ENCODE data around the gene LTBP1.
A peak's percentile ranks its signal among the peaks of the same experiment; 100 is the strongest.
"Not testable (repeated sequence)": the region's sequence is repeated elsewhere in the genome, so short reads cannot be mapped to it uniquely, and the experiment has no call there.

LTBP1 gene

DNA sequence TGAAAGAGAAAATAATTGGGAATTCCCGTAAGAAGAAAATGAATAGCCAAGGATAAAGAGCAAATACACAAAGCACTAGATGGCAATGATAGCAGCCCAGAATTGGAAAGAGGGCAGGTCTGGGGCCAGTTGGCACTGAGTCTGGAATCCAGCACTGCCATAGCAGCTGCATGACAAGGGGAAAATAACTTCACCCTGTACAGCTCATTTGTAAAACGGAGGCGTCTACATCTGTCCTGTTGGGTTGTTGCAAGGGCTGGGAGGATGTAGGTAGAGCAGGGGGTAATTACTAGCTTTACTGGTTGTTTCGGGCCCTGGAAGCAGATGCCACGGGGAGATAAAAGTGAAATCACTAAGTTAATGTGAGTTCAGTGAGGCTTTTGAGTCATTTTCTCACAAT is 419.7 kb downstream of the LTBP1 start:
- DNase-seq: no peak

- DNase-seq: not testable (repeated sequence)
These were observed 421.8 kb downstream of the LTBP1 start for GRCh38 chr2:33368524-33368923.

GRCh38 chr2:33369191-33369590 is 422.4 kb downstream of the LTBP1 start:
- DNase-seq: no peak

DNA sequence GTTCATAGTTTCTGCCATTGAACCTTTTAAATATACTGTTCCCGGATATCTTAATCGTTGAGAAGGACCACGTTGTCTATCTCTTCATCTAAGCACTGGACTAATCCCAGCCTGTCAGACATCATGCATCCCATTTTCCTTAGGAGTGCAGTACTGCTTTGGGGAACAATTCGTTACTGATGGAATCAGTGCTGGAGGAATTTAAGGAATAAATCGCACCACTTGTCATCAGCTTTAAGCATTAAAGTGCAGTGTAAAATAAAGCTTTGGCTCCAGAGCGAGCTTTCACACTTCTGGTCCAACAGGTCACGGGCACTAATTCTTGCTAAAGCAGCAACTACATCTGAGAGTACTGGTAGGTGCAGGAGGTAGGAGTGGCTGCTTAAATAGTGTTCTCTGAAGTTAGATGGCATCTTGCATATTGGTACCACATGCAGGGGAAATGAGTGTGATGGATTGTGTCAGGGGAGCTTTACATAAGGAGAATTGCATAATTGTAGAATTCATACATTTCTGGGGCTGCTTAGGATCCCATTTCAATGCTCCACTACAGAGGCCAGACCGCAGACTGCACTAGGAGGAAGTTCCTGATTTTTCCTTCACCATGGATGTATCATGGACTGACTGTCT is 424.0 kb downstream of the LTBP1 start:
- DNase-seq: peak; percentile 26

DNA sequence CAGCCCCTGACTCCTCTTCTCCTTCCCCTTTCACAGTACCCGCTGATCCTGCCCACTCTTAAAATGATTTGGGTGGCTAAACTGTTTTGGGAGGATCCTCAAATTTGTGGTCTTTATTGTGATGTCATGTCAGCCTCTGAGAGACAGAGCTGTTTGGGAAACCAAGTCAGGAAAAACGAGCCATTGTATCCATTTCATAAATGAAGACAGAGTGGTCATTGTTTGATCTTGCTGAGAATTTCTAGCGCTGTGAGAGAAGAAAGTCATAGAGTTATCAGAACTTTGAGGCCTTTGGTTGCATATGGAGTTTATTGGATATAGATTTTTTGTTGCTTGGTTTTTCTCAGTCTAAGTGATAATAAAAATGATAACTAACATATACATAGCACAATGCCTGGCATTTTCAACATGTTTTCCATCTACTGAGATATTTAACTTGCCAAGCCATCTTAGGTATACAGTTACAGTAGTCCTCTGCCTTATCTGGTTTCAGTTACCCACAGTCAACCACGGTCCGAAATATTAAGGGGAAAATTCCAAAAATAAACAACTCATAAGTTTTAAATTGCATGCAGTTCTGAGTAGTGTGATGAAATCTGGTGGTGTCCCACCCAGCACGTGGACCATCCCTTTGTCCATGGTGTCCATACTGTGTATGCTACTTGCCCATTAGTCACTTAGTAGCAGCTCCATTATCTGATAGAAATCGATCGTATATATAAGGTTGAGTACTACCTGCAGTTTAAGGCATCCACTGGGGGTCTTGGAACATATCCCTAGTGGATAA is 424.7 kb downstream of the LTBP1 start:
- no peak for DNase-seq

DNA sequence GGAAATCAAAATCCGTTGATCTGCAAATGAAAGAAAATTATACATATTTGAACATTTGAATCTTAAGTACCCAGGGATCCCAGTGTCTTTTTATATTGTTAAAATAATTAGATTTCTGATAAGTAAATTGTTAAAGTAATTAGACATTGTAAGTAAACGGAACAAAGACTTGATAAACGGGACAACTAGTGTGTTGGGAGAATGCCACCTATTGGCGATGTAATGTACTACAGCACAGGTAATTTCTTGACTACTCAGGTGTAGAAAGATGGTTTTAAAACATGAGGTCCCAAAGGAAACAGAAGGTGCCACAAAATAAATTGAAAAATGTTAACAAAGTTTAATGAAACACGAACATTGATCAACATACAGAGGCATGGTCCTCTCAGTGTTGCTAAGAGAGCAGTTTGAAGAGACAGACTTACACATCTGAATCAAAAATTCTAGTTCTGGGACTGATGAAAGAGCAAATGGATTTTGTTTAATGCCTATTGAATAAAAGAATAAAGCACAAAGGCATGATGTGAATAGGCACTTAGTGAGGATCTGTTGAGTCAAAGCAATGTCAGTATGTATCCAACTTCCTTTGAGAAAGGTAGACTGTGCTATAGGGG is 426.3 kb downstream of the LTBP1 start:
- DNase-seq: peak; percentile 32

DNA sequence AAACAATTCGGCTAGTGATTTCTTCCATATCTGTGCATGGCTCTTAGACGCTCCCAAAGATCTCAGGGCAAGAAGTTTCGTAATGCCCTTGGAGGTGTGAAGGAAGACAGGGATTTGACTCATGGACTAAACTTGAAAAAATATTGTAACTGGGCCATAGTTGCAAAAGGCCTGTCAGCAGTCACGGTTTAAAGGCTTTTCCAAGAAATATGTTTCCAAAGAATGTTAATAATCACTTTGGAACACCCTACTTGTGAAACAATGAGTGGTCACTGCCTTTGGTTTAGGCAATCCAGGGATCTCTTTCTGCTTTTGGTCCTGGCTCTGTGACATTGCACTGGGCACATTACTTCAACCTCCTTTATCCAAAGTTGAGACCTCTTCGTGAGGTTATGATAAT is 427.2 kb downstream of the LTBP1 start:
- no peak for DNase-seq

GRCh38 chr2:33375054-33375453 is 428.3 kb downstream of the LTBP1 start:
- DNase-seq: no peak

- DNase-seq: no peak
These were observed 430.3 kb downstream of the LTBP1 start for GRCh38 chr2:33377048-33377447.

DNA sequence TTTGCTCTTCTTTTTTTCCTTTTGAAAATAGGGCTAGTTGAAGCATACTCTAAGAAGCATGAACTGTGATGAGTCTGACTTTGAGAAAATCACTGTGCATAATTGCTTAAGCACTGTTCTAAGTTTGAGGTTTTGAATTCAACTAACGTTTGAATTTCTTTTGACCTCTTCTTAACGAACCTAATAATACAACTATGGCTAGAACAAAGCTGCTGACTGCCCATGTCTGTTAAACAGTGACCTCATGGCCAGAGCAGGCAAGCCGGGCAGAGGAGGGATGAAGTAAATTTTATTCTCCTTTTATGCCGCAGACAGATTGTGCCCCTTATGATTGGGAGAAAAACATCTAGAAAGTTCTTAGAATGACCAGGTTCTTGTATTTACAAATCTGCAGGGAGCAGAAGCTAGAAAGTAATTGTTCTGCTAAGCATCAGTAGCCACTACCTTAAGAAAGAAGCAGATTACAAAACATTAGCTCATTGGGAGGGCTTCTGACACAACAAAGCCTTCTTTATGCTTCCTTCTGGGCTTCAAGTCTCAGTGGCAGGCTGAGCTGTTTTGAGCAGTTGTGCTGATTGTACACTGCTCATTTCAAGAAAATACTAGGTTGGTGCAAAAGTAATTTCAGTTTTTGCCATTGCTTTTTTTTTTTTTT is 431.9 kb downstream of the LTBP1 start:
- DNase-seq: no peak

DNA sequence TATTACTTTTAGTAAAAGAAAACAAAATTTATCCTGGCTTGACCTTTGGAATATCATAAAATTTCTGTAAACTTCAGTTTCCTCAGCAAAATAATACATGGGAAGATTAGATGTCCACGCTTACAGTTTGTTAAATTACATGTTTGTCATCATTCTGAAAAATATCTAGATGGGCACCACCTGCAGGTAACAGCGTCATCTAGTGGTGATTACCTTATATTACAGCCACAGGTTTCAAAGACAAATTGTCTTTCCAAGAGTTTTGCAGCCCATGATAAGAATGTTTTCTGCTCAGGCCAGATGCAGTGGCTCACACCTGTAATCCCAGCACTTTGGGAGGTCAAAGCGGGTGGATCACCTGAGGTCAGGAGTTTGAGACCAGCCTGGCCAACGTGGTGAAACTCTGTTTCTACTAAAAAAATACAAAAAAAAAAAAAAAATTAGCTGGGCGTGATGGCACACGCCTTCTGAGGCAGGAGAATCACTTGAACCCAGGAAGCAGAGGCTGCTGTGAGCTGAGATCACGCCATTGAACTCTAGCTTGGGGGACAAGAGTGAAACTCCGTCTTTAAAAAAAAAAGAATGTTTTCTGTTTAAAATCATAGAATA is 433.4 kb downstream of the LTBP1 start:
- DNase-seq: peak; percentile 6

DNA sequence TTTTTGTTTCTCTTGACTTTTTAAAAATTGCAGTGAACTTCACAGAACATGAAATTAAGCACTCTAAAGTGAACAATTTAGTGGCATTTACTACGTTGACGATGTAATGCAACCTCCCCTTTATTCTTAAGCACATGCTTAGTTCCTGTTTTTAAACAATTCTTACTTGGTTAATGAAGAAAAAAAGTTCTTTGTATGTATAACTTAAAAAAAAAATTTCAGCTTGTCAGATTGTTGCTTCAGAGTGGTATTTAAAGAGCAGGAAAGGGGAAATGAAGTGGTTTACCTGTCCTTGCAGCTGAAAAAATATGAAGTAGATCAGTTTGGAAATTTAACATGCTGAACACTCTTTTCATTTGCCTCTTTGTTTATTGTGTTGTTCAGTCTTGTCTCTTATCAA is 434.0 kb downstream of the LTBP1 start:
- no peak for DNase-seq

DNA sequence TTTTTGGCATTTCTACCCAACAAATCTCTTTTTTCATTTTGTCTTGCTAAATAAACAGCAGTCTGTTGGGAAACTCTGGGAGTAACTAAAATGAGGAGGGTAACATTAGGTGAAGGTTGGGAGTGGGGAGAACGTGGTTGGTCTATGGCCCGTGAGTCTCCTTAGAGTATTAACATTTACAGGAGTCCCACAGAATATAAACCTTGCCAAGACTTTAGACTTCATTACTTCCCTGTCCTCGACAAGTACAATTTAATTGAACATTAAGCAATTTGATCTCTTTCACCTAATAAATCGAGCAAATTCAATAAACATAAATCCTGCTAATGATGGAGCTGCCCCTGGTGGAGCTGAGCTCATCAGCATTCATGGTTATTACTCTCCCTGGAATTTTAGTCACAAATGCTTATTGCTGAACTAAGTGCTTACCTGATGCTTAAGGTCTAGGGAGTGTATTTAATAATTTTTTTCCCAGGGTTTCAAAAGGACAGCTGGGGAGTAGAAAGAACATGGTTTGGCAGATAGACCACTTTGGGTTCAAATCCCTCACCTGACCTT is 434.6 kb downstream of the LTBP1 start:
- DNase-seq: no peak

DNA sequence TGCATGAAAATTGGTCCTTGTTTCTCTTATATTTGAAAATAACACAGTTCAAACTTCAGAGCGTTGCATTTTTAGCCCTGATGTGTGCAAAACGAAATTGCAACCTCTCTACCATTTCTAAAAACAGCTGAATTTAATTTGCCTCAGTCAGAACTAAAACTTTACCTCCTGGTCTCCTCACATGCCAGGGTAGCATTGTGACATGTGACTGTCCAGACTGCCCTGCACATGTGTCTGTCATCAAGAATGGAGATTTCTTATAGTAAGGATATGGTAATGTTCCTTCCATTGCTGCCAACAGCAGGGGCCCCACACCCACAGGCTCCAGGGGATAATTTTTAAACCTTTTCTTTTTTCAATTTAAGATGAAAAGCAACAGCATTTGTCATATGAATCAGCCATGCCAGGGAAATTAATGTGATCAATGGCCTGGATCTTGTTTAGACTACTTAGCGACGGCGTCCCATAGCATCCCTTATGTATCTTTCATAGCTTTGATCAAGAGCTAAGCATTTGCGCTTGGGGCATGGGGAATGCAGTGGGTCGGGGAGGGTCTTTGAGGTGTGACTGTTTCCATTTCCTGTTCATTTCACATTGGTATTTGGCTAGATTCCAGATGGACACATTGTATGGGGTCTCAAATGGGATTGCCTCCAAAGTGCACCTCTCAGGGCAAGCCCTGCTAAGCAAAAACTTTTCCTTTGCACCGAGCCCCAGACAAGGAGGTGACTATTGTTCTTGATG is 437.3 kb downstream of the LTBP1 start:
- no peak for DNase-seq

- no peak for DNase-seq
These were observed 437.8 kb downstream of the LTBP1 start for GRCh38 chr2:33384599-33384961.

DNA sequence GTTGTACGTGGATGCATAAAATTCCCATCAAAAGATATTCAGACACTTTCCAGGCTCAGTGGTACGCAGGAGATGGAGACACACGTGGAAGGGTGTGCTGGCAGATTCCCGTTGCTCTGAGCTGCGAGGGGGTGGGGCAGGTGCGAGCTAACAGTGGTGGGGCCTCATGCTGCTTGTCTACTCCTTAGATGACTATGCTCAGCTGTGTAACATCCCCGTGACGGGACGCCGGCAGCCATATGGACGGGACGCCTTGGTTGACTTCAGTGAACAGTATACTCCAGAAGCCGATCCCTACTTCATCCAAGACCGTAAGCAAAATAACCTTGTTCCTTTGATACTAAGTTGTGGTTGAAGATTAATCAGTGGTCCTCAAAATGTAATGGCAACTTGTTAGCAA is 442.2 kb downstream of the LTBP1 start:
- no peak for DNase-seq

GRCh38 chr2:33389695-33390094 is 442.9 kb downstream of the LTBP1 start:
- DNase-seq: not testable (repeated sequence)

DNA sequence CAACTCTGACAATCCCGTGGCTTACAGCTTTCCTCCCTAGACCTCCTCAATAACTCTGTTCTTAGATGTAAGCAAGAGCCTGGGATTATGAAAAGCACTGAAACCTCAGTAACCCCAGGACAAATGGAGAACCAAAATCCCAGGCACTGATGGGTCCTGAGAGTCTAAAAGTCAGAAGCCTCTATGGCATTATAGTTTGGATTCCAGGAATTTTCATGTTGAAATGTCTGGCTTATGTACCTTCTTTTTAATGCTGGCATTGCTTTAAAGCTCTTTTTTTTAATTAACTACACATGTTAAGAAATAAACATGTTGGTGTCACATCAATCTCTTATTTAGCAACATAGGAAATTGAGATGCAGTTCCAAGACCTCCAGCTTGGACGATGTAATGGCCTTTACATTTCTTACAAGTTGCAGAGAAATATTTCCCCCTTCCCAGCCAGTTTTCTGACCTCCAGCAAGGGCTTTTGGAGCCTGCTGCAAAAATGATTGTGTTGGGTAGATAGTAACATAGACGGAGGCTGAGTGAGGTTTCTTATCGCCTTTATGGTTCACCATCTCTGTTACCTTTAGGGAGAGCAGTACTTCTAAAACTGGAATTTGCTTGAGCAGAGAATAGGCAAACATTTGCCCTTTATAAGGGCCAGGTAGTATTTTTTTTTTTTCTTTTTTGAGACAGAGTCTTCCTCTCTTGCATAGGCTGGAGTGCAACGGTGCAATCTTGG is 444.9 kb downstream of the LTBP1 start:
- no peak for DNase-seq

- no peak for DNase-seq
These were observed 445.6 kb downstream of the LTBP1 start for GRCh38 chr2:33392366-33392765.

- peak; percentile 27 for DNase-seq
These were observed 448.3 kb downstream of the LTBP1 start for GRCh38 chr2:33395034-33395433.

- peak; percentile 52 for DNase-seq
These were observed 449.0 kb downstream of the LTBP1 start for GRCh38 chr2:33395655-33396249.
